B cell (primary cell): ENCODE measurements around the gene RPL37A.

Source experiments
- CTCF ChIP-seq: fragments of 200-600 bp; IDR thresholded peaks from one replicate; pipeline ENCODE4 v1.8.0; 2022; ENCODE audit warnings: antibody characterized with exemption, mild to moderate bottlenecking
- EZH2 ChIP-seq: IDR thresholded peaks from 2 replicates; pipeline ENCODE4 v1.6.1; 2012; ENCODE audit warnings: borderline replicate concordance, low read depth, mild to moderate bottlenecking, moderate library complexity, low read length; ENCODE audit not compliant: insufficient read depth, poor library complexity, severe bottlenecking

DNA sequence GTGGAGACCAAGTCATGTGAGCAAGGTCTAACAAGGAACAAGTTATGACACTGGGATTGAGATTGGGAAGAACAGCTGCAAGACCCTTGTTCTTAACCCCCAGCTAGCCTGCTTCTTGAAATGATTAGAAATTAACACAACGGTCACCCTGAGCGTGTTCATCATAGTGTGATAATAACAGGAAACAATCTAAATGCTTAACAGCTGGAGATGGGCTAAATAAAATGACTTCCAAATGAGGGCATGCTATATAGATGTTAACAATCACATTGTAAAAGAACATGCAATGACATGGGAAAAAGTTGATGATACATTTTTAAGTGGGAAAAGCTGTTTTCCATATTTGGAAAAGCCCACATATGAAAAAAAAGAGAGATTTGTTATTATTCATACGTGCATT, 47.6 kb downstream of the RPL37A start:
- no peak for TF ChIP-seq CTCF
- no peak for TF ChIP-seq EZH2
